Omental fat pad (tissue), 4 donors: ENCODE data around the gene RCE1. TPM values are rescaled to one million over a fixed set of nuclear protein-coding genes. Genes with fewer than 3 reads are reported as not detected.
A peak's percentile ranks its signal among the peaks of the same experiment; 100 is the strongest.

Experiments used
- ATAC-seq: fragments of 150-250 bp; one replicate; pipeline ENCODE4 v1.9.1; 2016; ENCODE audit warnings: mild to moderate bottlenecking, moderate library complexity; ENCODE audit not compliant: low FRiP score
- DNase-seq: peaks from one replicate; pipeline ENCODE4 v3.0.0-alpha.2; 2019; ENCODE audit warnings: low spot score
- total RNA-seq, 4 donors: library from RNA; depleted of rRNA; stranded (reverse); fragments of >200 nt; gene quantifications; one replicate each; pipeline ENCODE4 v1.1.0, GENCODE V29; 2016
- TF ChIP-seq, protein P1 (sequence below), 3 donors: fragments of 450-650 bp; IDR thresholded peaks; one replicate each; pipeline ENCODE4 v1.5.1; 2016 to 2017; ENCODE audit warnings: antibody characterized with exemption in 3 of 3, mild to moderate bottlenecking in 3 of 3, moderate library complexity in 2 of 3

RCE1 gene
- total RNA-seq, 4 donors from 2014 or later = 12.8 to 20.4 (median 14.5) TPM

DNA sequence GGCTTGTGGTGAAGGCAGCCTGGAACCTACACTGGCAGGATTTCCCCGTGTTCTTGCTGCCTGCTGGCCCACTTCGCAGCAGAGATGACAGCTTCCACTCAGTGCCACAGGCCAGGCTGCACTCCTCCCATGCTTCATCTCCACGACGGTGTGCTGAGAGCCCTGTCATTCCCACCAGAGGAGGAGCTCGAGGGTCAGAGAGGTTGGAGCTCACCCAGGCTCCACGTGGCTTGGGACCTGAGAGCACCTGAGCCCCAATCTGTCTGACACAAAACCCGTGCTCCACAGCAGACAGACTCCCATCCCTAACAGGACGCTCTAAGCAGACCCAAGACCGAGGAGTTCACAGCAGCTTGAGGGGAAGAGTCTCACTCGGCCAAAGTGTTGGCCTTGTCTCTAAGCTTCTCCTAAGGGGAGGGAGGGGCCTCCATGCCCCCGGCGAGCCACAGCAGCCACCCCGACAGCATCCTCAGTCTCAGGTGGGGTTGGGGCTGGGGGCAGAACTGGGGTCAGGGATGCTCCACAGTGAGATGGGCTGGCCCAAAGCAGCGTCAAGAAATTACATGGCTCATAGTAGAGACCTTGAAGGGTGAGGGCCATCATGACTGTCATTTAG lies 24.3 kb downstream of the RCE1 start:
- ATAC-seq (no peak), DNase-seq (no peak)
- TF ChIP-seq, protein P1, sequence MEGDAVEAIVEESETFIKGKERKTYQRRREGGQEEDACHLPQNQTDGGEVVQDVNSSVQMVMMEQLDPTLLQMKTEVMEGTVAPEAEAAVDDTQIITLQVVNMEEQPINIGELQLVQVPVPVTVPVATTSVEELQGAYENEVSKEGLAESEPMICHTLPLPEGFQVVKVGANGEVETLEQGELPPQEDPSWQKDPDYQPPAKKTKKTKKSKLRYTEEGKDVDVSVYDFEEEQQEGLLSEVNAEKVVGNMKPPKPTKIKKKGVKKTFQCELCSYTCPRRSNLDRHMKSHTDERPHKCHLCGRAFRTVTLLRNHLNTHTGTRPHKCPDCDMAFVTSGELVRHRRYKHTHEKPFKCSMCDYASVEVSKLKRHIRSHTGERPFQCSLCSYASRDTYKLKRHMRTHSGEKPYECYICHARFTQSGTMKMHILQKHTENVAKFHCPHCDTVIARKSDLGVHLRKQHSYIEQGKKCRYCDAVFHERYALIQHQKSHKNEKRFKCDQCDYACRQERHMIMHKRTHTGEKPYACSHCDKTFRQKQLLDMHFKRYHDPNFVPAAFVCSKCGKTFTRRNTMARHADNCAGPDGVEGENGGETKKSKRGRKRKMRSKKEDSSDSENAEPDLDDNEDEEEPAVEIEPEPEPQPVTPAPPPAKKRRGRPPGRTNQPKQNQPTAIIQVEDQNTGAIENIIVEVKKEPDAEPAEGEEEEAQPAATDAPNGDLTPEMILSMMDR (IDR thresholded peaks at IDR 0.05) = no peak

DNA sequence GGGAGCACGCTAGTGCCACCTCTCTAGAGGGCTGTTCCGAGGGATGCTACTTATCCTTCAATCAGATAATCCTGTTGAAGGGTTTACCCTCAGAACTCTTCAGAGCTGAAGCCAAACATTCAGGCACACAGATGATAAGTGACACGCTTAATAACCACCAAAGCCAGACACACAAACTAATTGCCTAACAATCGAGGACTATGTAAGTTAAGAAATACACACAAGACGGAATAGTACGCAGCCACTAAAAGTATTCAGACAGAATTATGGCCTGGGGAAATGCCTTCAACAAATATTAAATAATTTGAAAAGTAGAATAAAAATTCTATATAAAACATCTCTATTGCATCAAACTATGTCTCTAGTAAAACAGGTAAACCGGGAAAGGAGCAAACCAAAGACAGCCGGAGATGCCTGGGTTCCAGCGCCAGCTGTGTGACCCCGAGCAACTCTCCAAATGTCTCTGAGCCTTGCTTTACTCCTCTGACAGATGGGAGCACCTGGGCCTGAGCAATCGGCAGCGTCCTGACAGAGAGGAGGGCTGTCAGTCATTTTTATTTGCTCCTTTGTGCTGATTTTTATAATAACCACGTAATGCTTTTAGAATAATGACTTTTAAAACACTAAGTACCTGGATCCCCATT lies 25.0 kb downstream of the RCE1 start:
- TF ChIP-seq, protein P1 (IDR thresholded peaks at IDR 0.05) = no peak
- no peak for DNase-seq
- no peak for ATAC-seq

DNA sequence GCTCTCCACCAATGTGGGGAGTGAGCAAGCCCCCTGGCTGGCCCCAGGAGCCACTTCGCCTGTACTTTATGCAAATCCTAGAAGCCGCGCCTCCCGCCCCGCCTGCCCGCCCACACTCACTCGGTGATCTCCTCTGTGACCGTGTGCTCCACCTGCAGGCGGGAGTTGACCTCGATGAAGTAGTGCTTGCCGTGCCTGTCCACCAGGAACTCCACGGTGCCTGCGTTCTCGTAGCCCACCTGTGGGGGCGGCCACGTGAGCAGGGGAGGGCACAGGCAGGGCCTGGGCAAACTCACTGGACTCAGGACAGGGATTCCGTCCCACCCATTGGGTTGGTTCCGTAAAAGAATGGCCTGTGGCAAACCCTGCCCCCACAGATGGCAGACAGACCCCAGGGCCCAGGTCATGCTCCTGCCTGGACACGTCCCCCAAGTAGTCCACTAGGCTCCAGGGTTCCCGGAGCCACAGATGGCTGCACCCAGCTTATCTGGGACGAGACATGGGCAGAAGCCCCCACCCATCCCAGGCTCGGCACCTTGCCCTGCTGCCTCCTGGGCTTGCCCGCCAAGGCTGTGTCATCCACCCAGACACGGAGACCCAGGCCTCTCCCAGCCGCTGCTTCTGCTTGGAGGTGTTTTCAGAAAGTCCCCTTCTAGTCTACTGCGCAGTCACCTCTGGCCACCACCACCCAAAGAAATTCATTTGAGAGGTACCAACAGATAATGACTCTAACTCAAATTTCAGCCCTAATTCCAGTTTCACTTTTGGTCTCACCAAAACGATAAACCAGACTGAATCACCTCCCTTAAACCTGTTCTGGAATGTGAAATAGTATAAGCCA lies 25.7 kb downstream of the RCE1 start:
- TF ChIP-seq, protein P1 (IDR thresholded peaks at IDR 0.05) = no peak
- DNase-seq (no peak), ATAC-seq (peak; percentile 28)

DNA sequence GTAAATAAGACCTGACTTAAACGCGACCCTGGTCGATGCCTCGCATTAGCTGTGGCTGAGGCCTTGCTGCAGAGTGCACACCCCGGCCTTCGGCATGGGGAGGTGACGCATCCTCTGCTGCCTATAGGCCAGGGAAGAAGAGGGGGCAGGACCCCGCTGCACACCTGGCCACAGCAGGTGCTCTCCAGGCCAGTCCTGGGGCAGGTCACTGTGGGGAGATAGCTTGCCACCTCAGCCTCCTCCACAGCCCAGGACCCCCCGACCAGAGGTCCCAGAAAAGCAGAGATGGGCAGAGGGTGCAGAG lies 26.3 kb downstream of the RCE1 start:
- no peak for DNase-seq
- ATAC-seq = no peak
- TF ChIP-seq, protein P1 (IDR thresholded peaks at IDR 0.05) = no peak

DNA sequence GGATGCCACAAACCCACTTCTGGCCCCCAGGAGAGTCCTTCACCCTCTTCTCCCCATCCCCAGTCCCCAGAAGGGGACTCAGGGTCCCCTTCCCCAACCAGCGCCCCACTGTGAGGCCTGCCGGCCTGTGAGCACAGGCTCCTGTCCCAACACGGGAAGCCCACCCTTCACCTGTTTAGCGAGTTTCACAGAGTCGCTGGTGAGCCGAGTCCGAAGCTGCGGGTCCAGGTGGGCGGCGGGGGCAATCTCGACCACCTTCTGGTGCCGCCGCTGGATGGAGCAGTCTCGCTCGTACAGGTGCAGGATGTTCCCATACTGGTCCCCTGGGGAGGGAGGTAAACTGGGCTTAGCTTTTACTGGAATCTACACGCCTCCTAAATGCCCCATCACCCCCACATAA lies 26.9 kb downstream of the RCE1 start:
- ATAC-seq (no peak), DNase-seq (no peak)
- TF ChIP-seq, protein P1 (IDR thresholded peaks at IDR 0.05) = no peak

DNA sequence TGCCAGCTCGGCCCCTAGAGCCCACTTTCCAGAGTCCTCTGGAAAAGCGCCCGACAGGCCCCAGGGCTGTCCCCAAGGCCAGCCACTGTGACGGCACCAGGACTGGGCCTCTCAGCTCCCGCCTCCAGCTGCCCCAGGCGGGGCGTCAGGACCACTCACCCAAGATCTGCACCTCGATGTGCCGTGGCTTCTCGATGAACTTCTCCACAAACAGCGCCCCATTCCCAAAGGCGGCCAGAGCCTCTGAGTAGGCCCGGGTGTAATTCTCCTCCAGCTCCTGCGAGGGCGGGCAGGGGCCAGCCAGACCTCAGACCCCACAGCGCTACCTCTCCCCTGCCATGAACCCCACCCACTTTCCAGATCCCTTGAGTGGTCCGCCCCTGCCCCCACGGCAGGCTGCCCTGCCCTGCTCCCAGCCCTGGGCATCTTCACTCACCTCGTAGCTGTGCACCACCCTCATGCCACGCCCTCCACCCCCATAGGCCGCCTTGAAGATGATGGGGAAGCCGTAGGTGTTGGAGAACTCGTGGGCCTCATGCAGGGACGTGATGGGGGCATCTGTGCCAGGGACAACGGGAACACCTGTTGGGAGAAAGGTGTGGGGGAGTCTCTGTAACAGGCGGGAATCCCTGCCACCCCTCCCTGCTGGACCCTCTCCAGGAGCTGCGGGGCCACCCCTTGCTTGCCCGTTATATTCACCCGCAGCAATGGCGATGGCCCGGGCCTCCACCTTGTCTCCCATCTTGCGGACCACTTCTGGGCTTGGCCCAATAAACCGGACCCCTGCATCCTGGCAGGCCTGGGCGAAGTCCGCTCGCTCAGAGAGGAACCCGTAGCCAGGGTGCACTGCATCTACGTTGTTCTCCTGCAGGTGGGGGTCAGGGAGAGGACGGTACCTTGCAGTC lies 27.6 kb downstream of the RCE1 start:
- ATAC-seq (no peak), DNase-seq (no peak)
- TF ChIP-seq, protein P1 (IDR thresholded peaks at IDR 0.05) = no peak
